BJ (cell line): ENCODE data around the gene PCDH15. TPM values are rescaled to one million over a fixed set of nuclear protein-coding genes. Genes with fewer than 3 reads are reported as not detected.

Experiments
- CTCF ChIA-PET: fragments of 350-600 bp; formaldehyde crosslinking; extraction: SDS; loops from one replicate; lab custom pipeline; 2021; ENCODE audit warnings: antibody characterized with exemption, inconsistent platforms; lab: Yijun Ruan, JAX
- POLR2A ChIA-PET: fragments of 300-600 bp; sonication (Branson Sonifier 250); formaldehyde crosslinking; extraction: SDS; loops from one replicate; lab custom pipeline; 2021; ENCODE audit warnings: antibody characterized with exemption; lab: Charles Lee
- DNase-seq: peaks from one replicate; pipeline ENCODE4 v3.0.0-alpha.2; 2011; ENCODE audit warnings: low read depth
- H3K27me3 ChIP-seq: 2 replicates; pipeline ENCODE4 v1.6.0; 2011; ENCODE audit warnings: low read length; ENCODE audit not compliant: control insufficient read depth, insufficient read depth
- H3K36me3 ChIP-seq: 2 replicates; pipeline ENCODE4 v1.5.1; 2011; ENCODE audit warnings: low read length; ENCODE audit not compliant: control insufficient read depth, insufficient read depth
- H3K4me3 ChIP-seq: 2 replicates; pipeline ENCODE4 v1.5.1; 2011; ENCODE audit warnings: low read depth, mild to moderate bottlenecking, control low read depth, low read length
- CTCF ChIP-seq: IDR thresholded peaks from 2 replicates; pipeline ENCODE4 v1.5.1; 2011; ENCODE audit warnings: low read depth, mild to moderate bottlenecking, control low read depth, inconsistent platforms, low read length, moderate library complexity; ENCODE audit not compliant: insufficient read depth
- polyA plus RNA-seq: library from polyadenylated mRNA; depleted of rRNA; stranded (reverse); fragments of >200 nt; gene quantifications from 2 replicates; pipeline ENCODE4 v1.2.3, GENCODE V29; 2011

The PCDH15 gene
- polyA plus RNA-seq, 1 experiment = not detected

- TF ChIP-seq CTCF = no peak
- no peak overlapping the region for H3K4me3 ChIP-seq
- no peak for DNase-seq
- ChIA-PET POLR2A (no interaction called here), CTCF (no interaction called here)
- no peaks in the 10 kb centered on the region for H3K36me3 ChIP-seq
- H3K27me3 ChIP-seq = no peaks in the 10 kb centered on the region
Measured at GRCh38 chr10:54081950-54082349, 719.1 kb downstream of the PCDH15 start.

- no peak for TF ChIP-seq CTCF
- ChIA-PET POLR2A (no interaction called here), CTCF (no interaction called here)
- H3K36me3 ChIP-seq = no peaks in the 10 kb centered on the region
- no peaks in the 10 kb centered on the region for H3K27me3 ChIP-seq
- DNase-seq = no peak
- no peak overlapping the region for H3K4me3 ChIP-seq
Measured at GRCh38 chr10:54067361-54067760, 733.7 kb downstream of the PCDH15 start.

GRCh38 chr10:54066646-54067045 lies 734.4 kb downstream of the PCDH15 start:
- Histone ChIP-seq H3K27me3 (no peaks in the 10 kb centered on the region), H3K36me3 (no peaks in the 10 kb centered on the region), H3K4me3 (no peak overlapping the region)
- DNase-seq = no peak
- ChIA-PET CTCF (no interaction called here), POLR2A (no interaction called here)
- no peak for TF ChIP-seq CTCF

GRCh38 chr10:54065106-54065505 lies 735.9 kb downstream of the PCDH15 start:
- no peak for TF ChIP-seq CTCF
- POLR2A ChIA-PET = no interaction called here
- Histone ChIP-seq H3K36me3 (no peaks in the 10 kb centered on the region), H3K4me3 (no peak overlapping the region), H3K27me3 (no peaks in the 10 kb centered on the region)
- no peak for DNase-seq
- CTCF ChIA-PET = no interaction called here

GRCh38 chr10:54064215-54064614 lies 736.8 kb downstream of the PCDH15 start:
- Histone ChIP-seq H3K36me3 (no peaks in the 10 kb centered on the region), H3K27me3 (no peaks in the 10 kb centered on the region), H3K4me3 (no peak overlapping the region)
- no peak for TF ChIP-seq CTCF
- DNase-seq = no peak
- POLR2A ChIA-PET = no interaction called here
- CTCF ChIA-PET = no interaction called here
